ENCODE measurements around the gene DDI1. TPM values are rescaled to one million over a fixed set of nuclear protein-coding genes. Genes with fewer than 3 reads are reported as not detected.

The DDI1 gene
- total RNA-seq, 3 donors from 2014 or later (not counting 1 experiment from before 2014, with no cell fraction given) = not detected

DNA sequence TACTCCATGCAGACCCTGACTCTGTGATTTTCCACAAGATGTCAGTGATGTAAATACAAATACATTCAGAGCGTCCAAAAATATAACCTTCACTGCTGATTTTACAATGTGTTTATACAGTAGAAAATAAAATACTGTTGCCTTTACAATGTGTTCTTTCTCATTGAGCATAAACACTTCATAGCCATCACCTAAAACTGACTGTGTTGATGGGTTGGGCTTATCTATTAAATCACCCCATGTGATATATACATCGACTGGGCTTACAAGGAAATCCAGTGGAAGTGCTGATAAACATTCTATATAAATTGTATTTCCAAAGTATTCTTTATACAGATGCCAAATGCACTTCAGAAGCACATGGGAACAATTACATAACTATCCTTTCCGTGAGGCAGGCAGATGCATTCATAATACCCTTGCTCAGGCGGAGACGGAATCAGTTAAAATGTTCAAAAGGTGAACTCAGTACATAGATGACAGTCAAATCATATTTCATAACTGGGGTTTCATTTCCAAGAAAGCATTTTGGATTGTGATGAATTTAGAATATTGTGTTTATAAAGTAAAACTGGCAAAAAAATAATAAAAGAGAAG, 27.7 kb downstream of the DDI1 start:
- no peak for ATAC-seq
- WGBS (ENCODE audit: insufficient coverage) = 89% methylated on average over 3 of the region's 5 CpGs

DNA sequence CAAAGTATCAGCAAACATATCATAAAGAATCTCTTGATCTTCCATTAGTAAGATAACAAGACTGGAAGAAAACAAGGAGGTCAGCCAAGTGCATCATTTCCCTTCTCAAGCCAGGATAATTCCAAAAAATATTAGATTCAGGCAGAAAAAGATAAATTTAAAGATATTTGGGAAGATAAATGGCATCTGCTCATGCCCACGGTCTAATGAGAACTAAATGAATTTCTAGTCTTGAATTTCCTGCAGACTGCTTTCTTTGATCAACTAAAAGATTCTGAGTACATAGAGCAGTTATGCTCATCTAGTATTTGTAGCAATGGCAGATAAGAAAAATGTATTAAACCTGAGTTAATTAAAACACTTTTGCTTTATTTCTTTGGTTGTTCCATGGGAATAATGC, 31.1 kb downstream of the DDI1 start:
- H3K27me3 Mint-ChIP-seq (ENCODE audit: low read depth in 2 of 2) = no peaks in the 10 kb centered on the region
- WGBS (ENCODE audit: insufficient coverage) = 85% methylated on average over 1 of the region's 1 CpG
- TF ChIP-seq, protein P1, sequence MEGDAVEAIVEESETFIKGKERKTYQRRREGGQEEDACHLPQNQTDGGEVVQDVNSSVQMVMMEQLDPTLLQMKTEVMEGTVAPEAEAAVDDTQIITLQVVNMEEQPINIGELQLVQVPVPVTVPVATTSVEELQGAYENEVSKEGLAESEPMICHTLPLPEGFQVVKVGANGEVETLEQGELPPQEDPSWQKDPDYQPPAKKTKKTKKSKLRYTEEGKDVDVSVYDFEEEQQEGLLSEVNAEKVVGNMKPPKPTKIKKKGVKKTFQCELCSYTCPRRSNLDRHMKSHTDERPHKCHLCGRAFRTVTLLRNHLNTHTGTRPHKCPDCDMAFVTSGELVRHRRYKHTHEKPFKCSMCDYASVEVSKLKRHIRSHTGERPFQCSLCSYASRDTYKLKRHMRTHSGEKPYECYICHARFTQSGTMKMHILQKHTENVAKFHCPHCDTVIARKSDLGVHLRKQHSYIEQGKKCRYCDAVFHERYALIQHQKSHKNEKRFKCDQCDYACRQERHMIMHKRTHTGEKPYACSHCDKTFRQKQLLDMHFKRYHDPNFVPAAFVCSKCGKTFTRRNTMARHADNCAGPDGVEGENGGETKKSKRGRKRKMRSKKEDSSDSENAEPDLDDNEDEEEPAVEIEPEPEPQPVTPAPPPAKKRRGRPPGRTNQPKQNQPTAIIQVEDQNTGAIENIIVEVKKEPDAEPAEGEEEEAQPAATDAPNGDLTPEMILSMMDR (IDR thresholded peaks at IDR 0.05) = no peak
- Histone ChIP-seq H3K4me3 (ENCODE audit: low read length) (no peak overlapping the region), H3K9me3 (ENCODE audit: control insufficient read depth, insufficient read depth, low read length) (no peaks in the 10 kb centered on the region), H3K36me3 (ENCODE audit: control insufficient read depth, insufficient read depth, low read length) (no peaks in the 10 kb centered on the region), H3K27me3 (ENCODE audit: control insufficient read depth, insufficient read depth, low read length) (no peaks in the 10 kb centered on the region), H3K4me1 (ENCODE audit: control insufficient read depth, insufficient read depth, low read length) (no peaks in the 10 kb centered on the region), H3K27ac (ENCODE audit: low read length) (no peak overlapping the region)
- no peaks in the 10 kb centered on the region for H3K36me3 Mint-ChIP-seq
- intact Hi-C loops (cut with micrococcal nuclease) = no loop called here
- no peak overlapping the region for H3K27ac Mint-ChIP-seq
- H3K4me3 Mint-ChIP-seq = no peak overlapping the region
- DNase-seq = no peak
- H3K4me1 Mint-ChIP-seq = peaks cover 12 to 15% of the 10 kb centered on the region in 2 donors
- ATAC-seq = no peak
- H3K9me3 Mint-ChIP-seq = peaks cover 0 to 2% of the 10 kb centered on the region in 2 donors

More for the DNA sequence above, 27.7 kb downstream of the DDI1 start:
- Histone ChIP-seq H3K4me1 (ENCODE audit: control insufficient read depth, insufficient read depth, low read length) (no peaks in the 10 kb centered on the region), H3K9me3 (ENCODE audit: control insufficient read depth, insufficient read depth, low read length) (no peaks in the 10 kb centered on the region), H3K36me3 (ENCODE audit: control insufficient read depth, insufficient read depth, low read length) (no peaks in the 10 kb centered on the region), H3K27me3 (ENCODE audit: control insufficient read depth, insufficient read depth, low read length) (no peaks in the 10 kb centered on the region), H3K27ac (ENCODE audit: low read length) (no peak overlapping the region), H3K4me3 (ENCODE audit: low read length) (no peak overlapping the region)
- Mint-ChIP-seq H3K27ac (no peak overlapping the region), H3K27me3 (ENCODE audit: low read depth in 2 of 2) (no peaks in the 10 kb centered on the region), H3K36me3 (no peaks in the 10 kb centered on the region), H3K4me3 (no peak overlapping the region), H3K9me3 (peaks cover 0 to 2% of the 10 kb centered on the region in 2 donors), H3K4me1 (peaks cover 32 to 37% of the 10 kb centered on the region in 2 donors)
- DNase-seq = no peak
- intact Hi-C loops (cut with micrococcal nuclease) = no loop called here
- TF ChIP-seq, protein P1 (IDR thresholded peaks at IDR 0.05) = no peak

DNA sequence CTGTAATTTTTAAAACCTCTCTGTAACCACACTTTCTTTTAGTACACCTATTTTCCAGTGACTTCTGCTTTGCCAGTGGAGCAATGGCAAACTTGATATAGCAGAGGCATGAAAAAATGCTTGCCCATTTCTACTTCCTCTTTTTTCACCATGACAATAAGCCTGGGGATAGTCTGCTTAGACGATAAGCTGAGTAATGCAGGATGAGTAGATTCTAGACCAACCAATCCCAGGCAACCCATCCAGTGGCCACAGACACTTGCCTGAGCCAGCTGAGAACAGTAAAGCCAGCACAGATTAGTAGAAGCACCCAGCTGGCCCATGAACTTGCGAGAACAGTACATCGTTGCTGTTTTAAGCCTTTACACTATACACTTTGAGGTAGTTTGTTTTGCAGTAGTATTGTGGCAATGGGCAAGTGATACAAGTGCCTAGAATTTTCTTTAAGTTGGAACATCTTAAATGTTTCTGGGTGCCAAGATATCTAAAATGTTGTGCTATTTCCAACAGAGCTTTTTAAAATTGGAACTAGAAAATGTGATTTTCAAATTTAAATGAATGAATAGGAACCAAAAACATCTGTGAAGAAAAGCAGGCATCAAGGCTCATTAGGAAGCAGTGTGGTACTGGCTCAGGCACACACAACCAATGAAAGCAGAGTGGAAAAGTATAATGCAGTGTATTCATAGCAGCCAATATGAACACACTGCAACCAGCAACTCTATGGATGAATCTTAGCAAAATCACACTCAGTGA, 37.7 kb downstream of the DDI1 start:
- no peaks in the 10 kb centered on the region for H3K9me3 Mint-ChIP-seq
- H3K27ac Mint-ChIP-seq = no peak overlapping the region
- H3K4me3 ChIP-seq (ENCODE audit: low read length) = no peak overlapping the region
- intact Hi-C loops (cut with micrococcal nuclease) = no loop called here
- H3K27me3 Mint-ChIP-seq (ENCODE audit: low read depth in 2 of 2) = no peaks in the 10 kb centered on the region
- ATAC-seq (peak; percentile 42 to 63 (median 58)), DNase-seq (peak in 1 of 2 donors; percentile 2)
- peaks cover 2% of the 10 kb centered on the region for H3K4me1 ChIP-seq (ENCODE audit: control insufficient read depth, insufficient read depth, low read length)
- no peak overlapping the region for H3K4me3 Mint-ChIP-seq
- H3K9me3 ChIP-seq (ENCODE audit: control insufficient read depth, insufficient read depth, low read length) = no peaks in the 10 kb centered on the region
- H3K36me3 Mint-ChIP-seq = no peaks in the 10 kb centered on the region
- H3K27me3 ChIP-seq (ENCODE audit: control insufficient read depth, insufficient read depth, low read length) = no peaks in the 10 kb centered on the region
- TF ChIP-seq, protein P1 (IDR thresholded peaks at IDR 0.05) = no peak
- 70% methylated on average over 2 of the region's 3 CpGs for WGBS (ENCODE audit: insufficient coverage)
- H3K36me3 ChIP-seq (ENCODE audit: control insufficient read depth, insufficient read depth, low read length) = no peaks in the 10 kb centered on the region
- no peak overlapping the region for H3K27ac ChIP-seq (ENCODE audit: low read length)
- H3K4me1 Mint-ChIP-seq = peaks cover 29 to 30% of the 10 kb centered on the region in 2 donors
